ENCODE results near the gene PTH1R. TPM values are rescaled to one million over a fixed set of nuclear protein-coding genes. Genes with fewer than 3 reads are reported as not detected.
A peak's percentile ranks its signal among the peaks of the same experiment; 100 is the strongest.

The PTH1R gene
- total RNA-seq, 1 donor from 2014 or later, result not detected

DNA sequence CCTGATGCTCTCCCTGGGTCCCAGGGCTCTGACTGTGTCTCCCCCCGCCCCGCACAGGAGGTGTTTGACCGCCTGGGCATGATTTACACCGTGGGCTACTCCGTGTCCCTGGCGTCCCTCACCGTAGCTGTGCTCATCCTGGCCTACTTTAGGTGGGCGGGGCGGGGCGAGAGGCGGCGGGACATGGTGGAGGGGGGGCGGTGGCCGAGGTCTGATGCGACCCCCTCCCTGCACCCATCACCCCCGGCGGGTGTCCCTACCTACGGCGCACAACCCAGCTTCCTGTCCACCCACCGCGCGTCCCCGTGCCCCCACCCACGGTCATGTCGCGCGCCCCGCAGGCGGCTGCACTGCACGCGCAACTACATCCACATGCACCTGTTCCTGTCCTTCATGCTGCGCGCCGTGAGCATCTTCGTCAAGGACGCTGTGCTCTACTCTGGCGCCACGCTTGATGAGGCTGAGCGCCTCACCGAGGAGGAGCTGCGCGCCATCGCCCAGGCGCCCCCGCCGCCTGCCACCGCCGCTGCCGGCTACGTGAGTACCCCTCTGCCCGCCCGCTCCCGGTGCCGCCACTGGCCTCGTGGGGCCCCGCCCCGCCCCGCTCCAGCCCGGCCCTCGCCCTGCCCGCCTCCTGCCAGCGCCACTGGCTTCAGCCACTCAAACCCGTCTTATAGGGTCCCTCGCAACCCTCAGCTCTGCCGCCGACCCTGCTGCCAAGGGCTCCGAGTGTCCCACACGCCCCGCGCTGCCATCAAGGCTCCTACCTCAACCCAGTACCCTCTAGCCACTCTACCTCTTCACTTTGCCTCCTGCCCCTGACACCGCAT is 21.0 kb downstream of the PTH1R start:
- Histone ChIP-seq H3K4me1 (peaks cover 6% of the 10 kb centered on the region), H3K4me3 (peak overlapping the region; percentile 26), H3K9ac (no peak overlapping the region), H4K20me1 (ENCODE audit: low read depth) (no peaks in the 10 kb centered on the region), H3K4me2 (peak overlapping the region; percentile 67), H3K36me3 (no peaks in the 10 kb centered on the region), H3K27me3 (peaks cover 46% of the 10 kb centered on the region), H3K27ac (no peak overlapping the region), H2AFZ (replicated peaks) (peak overlapping the region; percentile 64), H3K9me3 (ENCODE audit: low read depth) (no peaks in the 10 kb centered on the region), H3K79me2 (ENCODE audit: low read depth) (no peaks in the 10 kb centered on the region), H3F3A (ENCODE audit: low read depth) (no peaks in the 10 kb centered on the region)
- peak overlapping the region; percentile 57 for H3K27ac Mint-ChIP-seq
- H3K4me3 Mint-ChIP-seq, result no peak overlapping the region
- TF ChIP-seq EZH2 (IDR thresholded peaks at IDR 0.05) (no peak), EZH2phosphoT487 (IDR thresholded peaks at IDR 0.05) (no peak)
- TF ChIP-seq, protein P1, sequence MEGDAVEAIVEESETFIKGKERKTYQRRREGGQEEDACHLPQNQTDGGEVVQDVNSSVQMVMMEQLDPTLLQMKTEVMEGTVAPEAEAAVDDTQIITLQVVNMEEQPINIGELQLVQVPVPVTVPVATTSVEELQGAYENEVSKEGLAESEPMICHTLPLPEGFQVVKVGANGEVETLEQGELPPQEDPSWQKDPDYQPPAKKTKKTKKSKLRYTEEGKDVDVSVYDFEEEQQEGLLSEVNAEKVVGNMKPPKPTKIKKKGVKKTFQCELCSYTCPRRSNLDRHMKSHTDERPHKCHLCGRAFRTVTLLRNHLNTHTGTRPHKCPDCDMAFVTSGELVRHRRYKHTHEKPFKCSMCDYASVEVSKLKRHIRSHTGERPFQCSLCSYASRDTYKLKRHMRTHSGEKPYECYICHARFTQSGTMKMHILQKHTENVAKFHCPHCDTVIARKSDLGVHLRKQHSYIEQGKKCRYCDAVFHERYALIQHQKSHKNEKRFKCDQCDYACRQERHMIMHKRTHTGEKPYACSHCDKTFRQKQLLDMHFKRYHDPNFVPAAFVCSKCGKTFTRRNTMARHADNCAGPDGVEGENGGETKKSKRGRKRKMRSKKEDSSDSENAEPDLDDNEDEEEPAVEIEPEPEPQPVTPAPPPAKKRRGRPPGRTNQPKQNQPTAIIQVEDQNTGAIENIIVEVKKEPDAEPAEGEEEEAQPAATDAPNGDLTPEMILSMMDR (IDR thresholded peaks at IDR 0.05), result no peak
- H3K27me3 Mint-ChIP-seq (ENCODE audit: insufficient read depth, low read depth), result peaks cover 21% of the 10 kb centered on the region
- peak; percentile 69 for DNase-seq (ENCODE audit: low spot score)
- H3K4me1 Mint-ChIP-seq, result peaks cover 5% of the 10 kb centered on the region
- H3K9me3 Mint-ChIP-seq, result no peaks in the 10 kb centered on the region
- H3K36me3 Mint-ChIP-seq, result no peaks in the 10 kb centered on the region

DNA sequence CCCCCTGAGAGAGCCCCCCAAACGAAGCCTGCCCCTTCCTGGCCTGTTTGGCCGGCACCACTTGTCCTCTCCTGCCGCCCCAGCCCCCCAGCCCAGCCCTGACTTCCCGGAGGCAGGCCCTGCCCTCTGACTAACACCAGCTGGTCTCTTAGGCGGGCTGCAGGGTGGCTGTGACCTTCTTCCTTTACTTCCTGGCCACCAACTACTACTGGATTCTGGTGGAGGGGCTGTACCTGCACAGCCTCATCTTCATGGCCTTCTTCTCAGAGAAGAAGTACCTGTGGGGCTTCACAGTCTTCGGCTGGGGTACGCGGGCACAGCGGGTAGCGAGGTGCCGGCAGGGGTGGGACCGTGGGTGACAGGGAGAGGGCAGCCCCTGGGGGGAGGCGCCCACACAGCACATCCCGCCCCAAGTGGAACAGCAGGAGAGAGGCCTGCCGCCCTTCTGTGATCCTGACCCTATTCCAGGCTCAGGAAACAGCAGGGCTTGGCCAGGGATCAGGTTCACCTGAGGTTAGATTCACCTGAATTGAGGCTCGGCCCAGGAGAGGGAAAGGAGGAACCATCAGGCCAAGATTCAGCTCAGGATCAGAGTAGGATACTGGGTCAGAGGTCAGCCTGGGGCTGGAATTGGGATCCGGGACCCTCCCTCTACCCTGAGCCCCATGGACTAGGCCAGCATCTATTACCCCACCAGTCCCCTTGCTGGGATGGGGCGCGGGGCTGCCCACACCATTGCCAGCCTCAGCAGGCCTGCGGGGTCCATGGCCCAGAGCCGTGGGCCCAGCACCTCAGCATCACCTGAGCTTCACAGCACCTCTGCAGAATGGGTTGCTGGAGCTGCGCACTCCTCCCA is 21.9 kb downstream of the PTH1R start:
- H3K27ac ChIP-seq, result no peak overlapping the region
- H3K4me1 ChIP-seq, result peaks cover 6% of the 10 kb centered on the region
- Mint-ChIP-seq H3K27ac (peak overlapping the region; percentile 57), H3K4me3 (no peak overlapping the region), H3K27me3 (ENCODE audit: insufficient read depth, low read depth) (peaks cover 17% of the 10 kb centered on the region), H3K4me1 (no peaks in the 10 kb centered on the region), H3K9me3 (no peaks in the 10 kb centered on the region), H3K36me3 (no peaks in the 10 kb centered on the region)
- H4K20me1 ChIP-seq (ENCODE audit: low read depth), result no peaks in the 10 kb centered on the region
- no peak for TF ChIP-seq EZH2phosphoT487 (IDR thresholded peaks at IDR 0.05)
- TF ChIP-seq EZH2 (IDR thresholded peaks at IDR 0.05), result no peak
- TF ChIP-seq, protein P1 (IDR thresholded peaks at IDR 0.05), result no peak
- H3K36me3 ChIP-seq, result no peaks in the 10 kb centered on the region
- H3K9me3 ChIP-seq (ENCODE audit: low read depth), result no peaks in the 10 kb centered on the region
- H3K9ac ChIP-seq, result no peak overlapping the region
- H3F3A ChIP-seq (ENCODE audit: low read depth), result no peaks in the 10 kb centered on the region
- H3K27me3 ChIP-seq, result peaks cover 37% of the 10 kb centered on the region
- no peaks in the 10 kb centered on the region for H3K79me2 ChIP-seq (ENCODE audit: low read depth)
- no peak overlapping the region for H3K4me3 ChIP-seq
- no peak for DNase-seq (ENCODE audit: low spot score)
- H3K4me2 ChIP-seq, result no peak overlapping the region
- peak overlapping the region; percentile 64 for H2AFZ ChIP-seq (replicated peaks)

- Histone ChIP-seq H3K36me3 (no peaks in the 10 kb centered on the region), H3K9me3 (ENCODE audit: low read depth) (no peaks in the 10 kb centered on the region), H3K9ac (no peak overlapping the region), H2AFZ (replicated peaks) (no peak overlapping the region), H3K4me1 (peaks cover 6% of the 10 kb centered on the region), H3F3A (ENCODE audit: low read depth) (no peaks in the 10 kb centered on the region), H3K4me2 (no peak overlapping the region), H3K4me3 (no peak overlapping the region), H4K20me1 (ENCODE audit: low read depth) (no peaks in the 10 kb centered on the region), H3K27me3 (peaks cover 37% of the 10 kb centered on the region), H3K79me2 (ENCODE audit: low read depth) (no peaks in the 10 kb centered on the region), H3K27ac (no peak overlapping the region)
- no peaks in the 10 kb centered on the region for H3K36me3 Mint-ChIP-seq
- TF ChIP-seq EZH2phosphoT487 (IDR thresholded peaks at IDR 0.05), result no peak
- no peak for TF ChIP-seq EZH2 (IDR thresholded peaks at IDR 0.05)
- TF ChIP-seq, protein P1 (IDR thresholded peaks at IDR 0.05), result no peak
- no peaks in the 10 kb centered on the region for H3K4me1 Mint-ChIP-seq
- H3K9me3 Mint-ChIP-seq, result no peaks in the 10 kb centered on the region
- H3K27ac Mint-ChIP-seq, result no peak overlapping the region
- no peak for DNase-seq (ENCODE audit: low spot score)
- H3K4me3 Mint-ChIP-seq, result no peak overlapping the region
- H3K27me3 Mint-ChIP-seq (ENCODE audit: insufficient read depth, low read depth), result peaks cover 17% of the 10 kb centered on the region
Observed at GRCh38 chr3:46900007-46900292, 22.4 kb downstream of the PTH1R start.

All from neural progenitor cell (in vitro differentiated cells).